Heart left ventricle (tissue), 16 donors: ENCODE data around the gene TNS3. TPM values are rescaled to one million over a fixed set of nuclear protein-coding genes. Genes with fewer than 3 reads are reported as not detected.
A peak's percentile ranks its signal among the peaks of the same experiment; 100 is the strongest.

Experiments
- ATAC-seq, 4 donors: fragments of 200-7000 bp; cut with Tn5 transposase; one replicate each; pipeline ENCODE4 v1.9.1; 2020 to 2022; ENCODE audit warnings: moderate library complexity in 4 of 4, mild to moderate bottlenecking in 3 of 4, moderate number of reproducible peaks in 1 of 4
- DNase-seq, 5 donors: peaks; one replicate each; pipeline ENCODE4 v3.0.0-alpha.2; 2020
- H3K27ac ChIP-seq, 12 donors: fragments of 200-600 bp; sonication (generic) in 4 of 12; one replicate each; pipeline versions ENCODE4 v1.5.0 to v1.8.0; 2016 to 2022; ENCODE audit warnings: mild to moderate bottlenecking in 2 of 12
- H3K27me3 ChIP-seq, 9 donors: fragments of 200-600 bp; sonication (generic) in 2 of 9; one replicate each; pipeline versions ENCODE4 v1.5.1 to v1.8.0; 2016 to 2022; ENCODE audit warnings: mild to moderate bottlenecking in 3 of 9
- H3K36me3 ChIP-seq, 9 donors: fragments of 200-600 bp; sonication (generic) in 2 of 9; one replicate each; pipeline versions ENCODE4 v1.5.0 to v1.8.0; 2018 to 2022; ENCODE audit warnings: mild to moderate bottlenecking in 2 of 9
- H3K4me1 ChIP-seq, 12 donors: fragments of 200-600 bp; sonication (generic) in 4 of 12; one replicate each; pipeline versions ENCODE4 v1.5.0 to v1.8.0; 2016 to 2022; ENCODE audit warnings: mild to moderate bottlenecking in 3 of 12
- H3K4me3 ChIP-seq, 12 donors: fragments of 200-600 bp; sonication (generic) in 4 of 12; one replicate each; pipeline versions ENCODE4 v1.5.0 to v1.8.0; 2017 to 2022; ENCODE audit warnings: mild to moderate bottlenecking in 9 of 12, moderate library complexity in 4 of 12
- H3K9me3 ChIP-seq, 12 donors: fragments of 200-600 bp; sonication (generic) in 4 of 12; one replicate each; pipeline versions ENCODE4 v1.5.0 to v1.8.0; 2016 to 2022; ENCODE audit warnings: mild to moderate bottlenecking in 1 of 12
- POLR2A ChIP-seq, 2 donors: fragments of 450-650 bp; IDR thresholded peaks; one replicate each; pipeline ENCODE4 v1.6.1; 2017; ENCODE audit warnings: antibody characterized with exemption in 2 of 2, mild to moderate bottlenecking in 2 of 2, moderate library complexity in 2 of 2
- WGBS, 4 donors: extraction: QIAGEN DNeasy Blood & Tissue Kit in 2 of 4; methylation state at CpG; one replicate each; pipeline versions ENCODE4 v1.1.5 to v1.1.7; 2013 to 2018; 5-methylcytosine and 5-hydroxymethylcytosine counted together
- intact Hi-C, 10 donors: fragments of 100-400 bp; cut with DNase I; formaldehyde crosslinking; loops; one replicate each; pipeline versions ENCODE4 v1.11.1 to v1.14.2; 2022
- polyA plus RNA-seq, 2 donors: library from polyadenylated mRNA; stranded (reverse); fragments of 200-250 nt; gene quantifications; one replicate each; pipeline ENCODE4 v1.2.3, GENCODE V29; 2013
- total RNA-seq, 9 donors: library from RNA; depleted of rRNA in 2 of 9; stranded (reverse); fragments of >200 nt in 2 of 9; fragmentation: NEBNext Ultra II Directional in 3 of 9; extraction: Animal tissue kit (Norgen Biotek cat#: 25700) in 3 of 9; gene quantifications; one replicate each; pipeline versions ENCODE4 v1.1.0 to v1.2.4, GENCODE V29; 2016 to 2023
- TF ChIP-seq, protein P1 (sequence below), 12 donors: fragments of 200-600 bp; sonication (generic) in 4 of 12; IDR thresholded peaks; one replicate each; pipeline versions ENCODE4 v1.5.0 to v1.8.0; 2018 to 2022; ENCODE audit warnings: antibody characterized with exemption in 12 of 12, mild to moderate bottlenecking in 5 of 12
- donor health status: ischemic (EF 13 %, LVEDD 7.1; RV severe dilation, severe dysfunction).
- donor health status: healthy with polysubstance abuse.
- donor health status: DM: no; HTN: yes; CAD: no.
- donor health status: DM: no; HTN: no; CAD: no.
- donor health status: ischemic (EF 25% LVEDD 6.9; RV normal size, moderate dysfunction).
- donor health status: ischemic (EF 25% LVEDD 5.7; RV mildly dilated, moderate dysfunction).
- donor health status: healthy.
- donor health status: DM: yes; HTN: yes; CAD: no.
- donor health status: ischemic (EF 35%, LVEDD 5.7; RV mildly dilated, moderate dysfunction).
- donor health status: nonischemic (EF 11% LVEDD 7.7; RV severe dilation, severe dysfunction).
- donor health status: DM: yes; HTN: yes; CAD: no.
- donor health status: PGD.
- donor health status: ischemic (EF 29% LVEDD 5.4; RV normal size, mild dysfunction).
- donor health status: nonischemic (EF 23%, LVEDD 6.1; RV moderate dilation, normal function).

Gene TNS3
- total and polyA plus RNA-seq, 11 donors = 10.1 to 116 (median 32.7) TPM

DNA sequence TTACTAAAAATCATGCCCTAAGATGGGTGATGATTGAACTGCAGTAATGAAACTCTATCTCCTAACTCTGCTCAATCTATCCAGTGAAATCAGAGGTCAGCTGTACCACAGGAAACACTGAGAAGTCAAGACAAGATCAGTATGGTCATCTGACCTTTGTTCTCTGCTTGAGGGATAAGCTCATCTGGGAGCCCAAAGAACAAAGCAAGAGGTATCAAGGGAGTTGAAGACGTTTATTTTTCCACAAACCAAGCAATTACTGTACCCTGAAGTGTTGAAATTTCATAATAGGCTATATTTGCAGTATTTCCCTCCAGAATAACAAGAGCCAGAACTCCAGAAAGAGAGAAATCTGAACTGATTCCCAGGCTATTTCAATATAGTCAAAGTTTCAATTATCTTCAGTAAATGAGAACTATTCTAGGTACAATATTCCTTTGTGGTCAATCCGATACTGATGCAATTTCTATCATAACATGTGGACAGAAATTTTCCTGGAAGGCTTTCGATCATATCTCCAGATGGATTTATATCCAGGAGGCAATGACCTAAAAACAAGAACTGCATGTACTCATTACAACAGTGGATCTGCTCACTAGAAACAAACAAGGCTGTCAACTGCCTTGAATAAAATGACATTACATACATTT is 345.3 kb downstream of the TNS3 start:
- ATAC-seq = peak; percentile 41 to 54 (median 52)
- Histone ChIP-seq H3K36me3 (no peaks in the 10 kb centered on the region), H3K4me3 (no peak overlapping the region), H3K9me3 (no peaks in the 10 kb centered on the region), H3K4me1 (peaks cover 0 to 18% (median 2%) of the 10 kb centered on the region in 12 donors), H3K27ac (peak overlapping the region in 1 of 12 donors; percentile 36), H3K27me3 (no peaks in the 10 kb centered on the region)
- WGBS, 4 donors = 53 to 60% (median 55%) methylated on average over 3 of the region's 3 CpGs
- intact Hi-C loops = loop anchor here in 3 of 10 donors (5.0 to 10.0 kb wide), 3 partner anchors 39 to 882 kb away; no protein-coding TSS in a partner anchor
- no peak for TF ChIP-seq POLR2A (IDR thresholded peaks at IDR 0.05)
- TF ChIP-seq, protein P1, sequence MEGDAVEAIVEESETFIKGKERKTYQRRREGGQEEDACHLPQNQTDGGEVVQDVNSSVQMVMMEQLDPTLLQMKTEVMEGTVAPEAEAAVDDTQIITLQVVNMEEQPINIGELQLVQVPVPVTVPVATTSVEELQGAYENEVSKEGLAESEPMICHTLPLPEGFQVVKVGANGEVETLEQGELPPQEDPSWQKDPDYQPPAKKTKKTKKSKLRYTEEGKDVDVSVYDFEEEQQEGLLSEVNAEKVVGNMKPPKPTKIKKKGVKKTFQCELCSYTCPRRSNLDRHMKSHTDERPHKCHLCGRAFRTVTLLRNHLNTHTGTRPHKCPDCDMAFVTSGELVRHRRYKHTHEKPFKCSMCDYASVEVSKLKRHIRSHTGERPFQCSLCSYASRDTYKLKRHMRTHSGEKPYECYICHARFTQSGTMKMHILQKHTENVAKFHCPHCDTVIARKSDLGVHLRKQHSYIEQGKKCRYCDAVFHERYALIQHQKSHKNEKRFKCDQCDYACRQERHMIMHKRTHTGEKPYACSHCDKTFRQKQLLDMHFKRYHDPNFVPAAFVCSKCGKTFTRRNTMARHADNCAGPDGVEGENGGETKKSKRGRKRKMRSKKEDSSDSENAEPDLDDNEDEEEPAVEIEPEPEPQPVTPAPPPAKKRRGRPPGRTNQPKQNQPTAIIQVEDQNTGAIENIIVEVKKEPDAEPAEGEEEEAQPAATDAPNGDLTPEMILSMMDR (IDR thresholded peaks at IDR 0.05) = no peak
- DNase-seq = no peak

DNA sequence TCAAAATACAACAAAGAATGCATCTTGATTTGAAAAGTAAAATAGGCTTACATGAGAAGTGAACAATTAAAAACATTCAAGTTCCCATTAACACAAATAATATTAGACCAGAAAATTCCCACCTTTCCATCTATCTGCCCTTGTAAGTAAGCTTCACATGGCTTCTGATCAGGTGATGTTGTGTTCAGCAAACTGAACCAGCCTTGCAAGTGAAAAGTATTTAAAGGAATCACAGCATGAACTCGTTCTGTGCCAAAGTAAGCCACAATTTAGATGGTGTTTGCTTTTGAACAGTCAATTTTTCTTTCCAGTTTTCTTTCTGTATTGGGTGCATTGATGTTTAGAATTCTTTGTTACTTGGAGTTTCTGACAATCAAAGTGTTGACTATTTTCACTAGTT is 347.9 kb downstream of the TNS3 start:
- peaks cover 0 to 11% (median 2%) of the 10 kb centered on the region in 12 donors for H3K4me1 ChIP-seq
- intact Hi-C loops = loop anchor here in 3 of 10 donors (5.0 to 10.0 kb wide), 3 partner anchors 132 to 879 kb away; no protein-coding TSS in a partner anchor

DNA sequence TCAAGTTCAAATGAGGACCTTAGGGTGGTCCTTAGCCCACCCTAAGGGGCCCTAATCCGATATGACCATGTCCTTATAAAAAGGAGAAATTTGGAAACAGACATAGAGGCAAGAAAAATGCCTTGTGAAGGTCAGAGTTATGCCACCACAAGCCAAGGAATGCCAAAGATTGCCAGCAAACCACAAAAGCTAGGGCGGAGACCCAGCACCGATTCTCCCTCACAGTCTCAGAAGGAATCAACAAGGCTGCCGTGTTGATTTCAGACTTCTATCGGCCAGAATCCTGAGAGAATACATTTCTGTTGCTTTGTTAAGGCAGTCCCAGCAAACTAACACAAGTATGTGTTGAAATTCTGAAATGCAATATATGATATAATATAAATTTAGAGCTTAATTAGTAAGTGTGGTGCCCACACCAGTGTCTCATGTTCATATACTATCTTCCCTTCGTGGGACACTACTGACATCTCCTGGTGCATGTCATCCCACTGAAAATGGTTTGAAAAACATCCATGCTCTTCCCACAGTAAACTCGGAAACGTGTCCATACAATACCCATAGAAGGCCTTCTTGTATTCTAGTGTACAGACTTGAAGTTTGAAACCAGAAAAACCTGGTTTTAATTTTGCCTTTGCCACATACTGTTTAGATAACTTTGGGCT is 349.0 kb downstream of the TNS3 start:
- TF ChIP-seq, protein P1 (IDR thresholded peaks at IDR 0.05) = peak in 11 of 12 donors; percentile 4 to 49 (median 32)
- no peak for TF ChIP-seq POLR2A (IDR thresholded peaks at IDR 0.05)
- intact Hi-C loops = loop anchor here in 3 of 10 donors (5.0 to 10.0 kb wide), 3 partner anchors 131 to 878 kb away; no protein-coding TSS in a partner anchor
- WGBS, 4 donors = 66 to 78% (median 73%) methylated on average over 8 of the region's 8 CpGs

More for the DNA sequence above, 347.9 kb downstream of the TNS3 start:
- no peaks in the 10 kb centered on the region for H3K27me3 ChIP-seq
- no peak overlapping the region for H3K4me3 ChIP-seq
- ATAC-seq (no peak), DNase-seq (no peak)
- no peak overlapping the region for H3K27ac ChIP-seq
- TF ChIP-seq, protein P1 (IDR thresholded peaks at IDR 0.05) = no peak
- no peak for TF ChIP-seq POLR2A (IDR thresholded peaks at IDR 0.05)
- no peaks in the 10 kb centered on the region for H3K36me3 ChIP-seq
- WGBS, 4 donors = 49 to 65% (median 60%) methylated on average over 1 of the region's 1 CpG
- H3K9me3 ChIP-seq = no peaks in the 10 kb centered on the region

DNA sequence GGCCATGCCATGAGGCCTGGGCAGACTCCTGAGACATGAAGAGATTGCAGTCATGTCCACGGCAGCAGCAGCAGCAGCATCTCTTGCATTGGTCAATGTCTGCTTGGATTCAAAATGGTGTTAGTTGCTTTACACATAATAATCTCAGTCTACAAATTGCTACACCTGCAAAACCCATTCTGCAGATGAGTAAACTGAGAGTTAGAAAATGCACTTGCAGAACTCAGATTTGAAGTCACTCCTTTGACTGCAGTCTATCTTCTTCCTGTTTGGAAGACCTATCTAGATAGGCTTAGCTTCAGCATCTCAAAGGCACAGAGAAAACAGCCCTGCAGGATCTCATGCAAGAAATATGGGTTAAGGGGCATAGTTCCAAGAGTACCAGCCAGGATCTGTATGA is 350.3 kb downstream of the TNS3 start:
- peaks cover 0 to 5% (median 0%) of the 10 kb centered on the region in 12 donors for H3K4me1 ChIP-seq
- no peak for TF ChIP-seq POLR2A (IDR thresholded peaks at IDR 0.05)
- TF ChIP-seq, protein P1 (IDR thresholded peaks at IDR 0.05) = no peak
- no peak overlapping the region for H3K27ac ChIP-seq
- no peaks in the 10 kb centered on the region for H3K36me3 ChIP-seq
- no peaks in the 10 kb centered on the region for H3K27me3 ChIP-seq
- intact Hi-C loops = loop anchor here in 3 of 10 donors (5.0 to 10.0 kb wide), 3 partner anchors 129 to 877 kb away; no protein-coding TSS in a partner anchor
- no peaks in the 10 kb centered on the region for H3K9me3 ChIP-seq
- DNase-seq (no peak), ATAC-seq (no peak)
- WGBS, 4 donors = 79 to 100% (median 93%) methylated on average over 1 of the region's 1 CpG
- no peak overlapping the region for H3K4me3 ChIP-seq

More for the DNA sequence above, 349.0 kb downstream of the TNS3 start:
- Histone ChIP-seq H3K9me3 (no peaks in the 10 kb centered on the region), H3K4me1 (peaks cover 0 to 11% (median 0%) of the 10 kb centered on the region in 12 donors), H3K27ac (no peak overlapping the region), H3K36me3 (no peaks in the 10 kb centered on the region), H3K27me3 (no peaks in the 10 kb centered on the region), H3K4me3 (no peak overlapping the region)
- ATAC-seq (peak in 3 of 4 donors; percentile 27 to 59 (median 36)), DNase-seq (no peak)
